ENCODE measurements around the gene FBF1.

- TF ChIP-seq CTCF (IDR thresholded peaks at IDR 0.05) (no peak), POLR2AphosphoS5 (IDR thresholded peaks at IDR 0.05) (no peak), POLR2A (IDR thresholded peaks at IDR 0.05) (no peak)
Observed at GRCh38 chr17:75950421-75950820, 9.6 kb upstream of the FBF1 start.
